ENCODE measurements around the gene PIP. TPM values are rescaled to one million over a fixed set of nuclear protein-coding genes. Genes with fewer than 3 reads are reported as not detected.

Gene PIP
- total and polyA plus RNA-seq, 9 of the 15 experiments (the other 6 are each of a cell fraction or from before 2014, with no cell fraction given): not detected

GRCh38 chr7:143117395-143117794 lies 14.5 kb upstream of the PIP start:
- Histone ChIP-seq H3K4me1 (replicated peaks in 1 of 2; ENCODE audit: control insufficient read depth in 2 of 2, insufficient read depth in 2 of 2, low read length in 2 of 2) (no peaks in the 10 kb centered on the region), H3K79me2 (ENCODE audit: control insufficient read depth, insufficient read depth, low read length) (no peaks in the 10 kb centered on the region), H3K27me3 (ENCODE audit: control insufficient read depth in 2 of 2, insufficient read depth in 2 of 2, low read length in 2 of 2) (no peaks in the 10 kb centered on the region), H3K9ac (ENCODE audit: insufficient read depth in 1 of 2, low read depth in 2 of 2, low read length in 2 of 2) (no peak overlapping the region), H3K27ac (ENCODE audit: extremely low read depth, low read depth, low read length) (no peak overlapping the region), H3K36me3 (ENCODE audit: control insufficient read depth, insufficient read depth, low read length) (no peaks in the 10 kb centered on the region), H3K4me2 (ENCODE audit: insufficient read depth, low read length) (no peak overlapping the region), H3K4me3 (no peak overlapping the region), H4K20me1 (replicated peaks; ENCODE audit: control insufficient read depth, insufficient read depth, low read length) (no peaks in the 10 kb centered on the region), H2AFZ (ENCODE audit: low read depth, low read length) (no peak overlapping the region), H3K9me3 (replicated peaks; ENCODE audit: control insufficient read depth, insufficient read depth, low read depth, low read length) (no peaks in the 10 kb centered on the region), H3K9me1 (ENCODE audit: control insufficient read depth, insufficient read depth, low read length) (no peaks in the 10 kb centered on the region)
- in situ Hi-C loops (cut with MboI): no loop called here
- ChIA-PET POLR2A (no interaction called here), CTCF (ENCODE audit: low intra/inter-chr PET ratio) (no interaction called here)
- WGBS (ENCODE audit: insufficient coverage, low coverage, missing lambda C conversion rate): 0% methylated on average over 3 of the region's 3 CpGs
- no TSS peak for BruUV-seq (replicated peaks)
- FAIRE-seq: no peak
- DNase-seq (ENCODE audit: extremely low read depth in 1 of 4, low spot score in 3 of 4): no peak
- no peak for TF ChIP-seq PATZ1 (CRISPR knock-in tag; IDR thresholded peaks at IDR 0.05; ENCODE audit: borderline replicate concordance)
- TF ChIP-seq CAMTA2 (CRISPR knock-in tag; conservative IDR thresholded peaks at IDR 0.05): no peak
- TF ChIP-seq MYBL2 (IDR thresholded peaks at IDR 0.05; ENCODE audit: low read depth): no peak
- no peak for TF ChIP-seq MYBL2 (CRISPR knock-in tag; IDR thresholded peaks at IDR 0.05; ENCODE audit: borderline replicate concordance)
- TF ChIP-seq ZNF133 (CRISPR knock-in tag; IDR thresholded peaks at IDR 0.05): no peak
- TF ChIP-seq MAX (CRISPR knock-in tag; IDR thresholded peaks at IDR 0.05): no peak
- no peak for TF ChIP-seq GABPA (tag; conservative IDR thresholded peaks at IDR 0.05; ENCODE audit: low read depth)
- intact Hi-C loops (cut with micrococcal nuclease): no loop called here
- no peak for ATAC-seq
